Measurements from ENCODE around the gene SIRT4. TPM values are rescaled to one million over a fixed set of nuclear protein-coding genes. Genes with fewer than 3 reads are reported as not detected.

SIRT4 gene
- total RNA-seq, 1 experiment from 2014 or later = 2.8 TPM

- H3K27ac ChIP-seq (ENCODE audit: low read depth, low read length) = no peak overlapping the region
- no peaks in the 10 kb centered on the region for H4K20me1 ChIP-seq (ENCODE audit: insufficient read depth)
- ATAC-seq = no peak
- H3K27me3 ChIP-seq (ENCODE audit: insufficient read depth, low read length) = no peaks in the 10 kb centered on the region
- no peak overlapping the region for H3K9ac ChIP-seq (ENCODE audit: low read length)
- no peaks in the 10 kb centered on the region for H3K9me3 ChIP-seq (ENCODE audit: control insufficient read depth in 1 of 2, insufficient read depth in 1 of 2, low read depth in 1 of 2, low read length in 2 of 2)
- H3K4me3 ChIP-seq (replicated peaks in 1 of 2; ENCODE audit: low read depth in 1 of 2, low read length in 2 of 2) = no peak overlapping the region
- DNase-seq (ENCODE audit: low read depth, low spot score) = no peak
- intact Hi-C loops (cut with micrococcal nuclease) = no loop called here
- peaks cover 0 to 6% of the 10 kb centered on the region in 2 experiments; a peak in 1 of 4 replicates for H3K4me1 ChIP-seq (ENCODE audit: control insufficient read depth in 1 of 2, insufficient read depth in 2 of 2, low read length in 2 of 2)
- ChIA-PET RAD21 (ENCODE audit: low non-redundant PET in 1 of 2, low total read pairs in 2 of 2, uncharacterized antibody in 2 of 2, unreplicated experiment in 2 of 2) (no interaction called here), POLR2A (no interaction called here), CTCF (no interaction called here)
- no TSS peak for BruUV-seq (replicated peaks)
- no peaks in the 10 kb centered on the region for H3K9me2 ChIP-seq (ENCODE audit: insufficient read depth)
- no peak overlapping the region for H2AFZ ChIP-seq (ENCODE audit: low read depth, low read length, poor library complexity, severe bottlenecking)
- peaks cover 9 to 24% of the 10 kb centered on the region in 2 experiments for H3K36me3 ChIP-seq (ENCODE audit: control insufficient read depth in 1 of 2, insufficient read depth in 2 of 2, low read length in 2 of 2)
- no peak overlapping the region for H3K4me2 ChIP-seq (ENCODE audit: low read length)
- TF ChIP-seq CTCF (IDR thresholded peaks at IDR 0.05 in 2 of 3, conservative IDR thresholded peaks at IDR 0.05 in 1 of 3; ENCODE audit: borderline replicate concordance in 1 of 3, insufficient read depth in 1 of 3, low read depth in 2 of 3, low read length in 2 of 3) = no peak
- no peak for TF ChIP-seq TCF7L2 (IDR thresholded peaks at IDR 0.05; ENCODE audit: borderline replicate concordance, extremely low read depth, insufficient read depth, insufficient read length)
- no peak for TF ChIP-seq YY1 (IDR thresholded peaks at IDR 0.05; ENCODE audit: extremely low read depth, insufficient replicate concordance, low read depth, low read length)
- no peak for TF ChIP-seq EZH2phosphoT487 (IDR thresholded peaks at IDR 0.05; ENCODE audit: borderline replicate concordance)
- TF ChIP-seq JUND (IDR thresholded peaks at IDR 0.05) = no peak
- TF ChIP-seq CBX3 (IDR thresholded peaks at IDR 0.05; ENCODE audit: low read depth) = no peak
- TF ChIP-seq RAD21 (IDR thresholded peaks at IDR 0.05; ENCODE audit: low read depth) = no peak
- no peak for TF ChIP-seq ZFX (IDR thresholded peaks at IDR 0.05)
- TF ChIP-seq SP1 (IDR thresholded peaks at IDR 0.05; ENCODE audit: low read depth) = no peak
- no peak for TF ChIP-seq ZNF274 (IDR thresholded peaks at IDR 0.05; ENCODE audit: low read depth, low read length)
- TF ChIP-seq FOSL1 (IDR thresholded peaks at IDR 0.05; ENCODE audit: low read depth) = no peak
- TF ChIP-seq POLR2A (IDR thresholded peaks at IDR 0.05; ENCODE audit: borderline replicate concordance, extremely low read depth, insufficient read depth, insufficient read length) = no peak
- TF ChIP-seq ZBTB33 (IDR thresholded peaks at IDR 0.05; ENCODE audit: extremely low read depth, insufficient replicate concordance, low read length) = no peak
- no peaks in the 10 kb centered on the region for H3K79me2 ChIP-seq (ENCODE audit: insufficient read depth, low read length)
Observed at GRCh38 chr12:120359128-120359527, 57.0 kb downstream of the SIRT4 start.

All from HCT116 (cell line).